Urothelium cell line (cell line): ENCODE data around the gene FUCA2.

ENCODE experiments used
- DNase-seq: peaks from one replicate; pipeline ENCODE4 v3.0.0; 2011; ENCODE audit warnings: low spot score, mixed read lengths
- FAIRE-seq: peaks from 2 replicates; lab custom pipeline; 2011; peaks lifted over from hg19 to GRCh38; lab: Jason Lieb, UNC

FUCA2 gene

GRCh38 chr6:143510991-143511891 is at the start of gene FUCA2:
TSS of gene FUCA2 (minus strand) at chr6:143511720. CDS start at chr6:143511634, 86 bp downstream.
- DNase-seq (peak; percentile 84), FAIRE-seq (peak; percentile 13)

- FAIRE-seq, result no peak
- DNase-seq, result no peak
Observed at GRCh38 chr6:143561105-143561704, 49.7 kb upstream of the FUCA2 start.

GRCh38 chr6:143559051-143559660 is 47.6 kb upstream of the FUCA2 start:
- FAIRE-seq, result no peak
- DNase-seq, result no peak

- no peak for FAIRE-seq
- DNase-seq, result peak; percentile 25
Observed at GRCh38 chr6:143556529-143556928, 45.0 kb upstream of the FUCA2 start.

DNA sequence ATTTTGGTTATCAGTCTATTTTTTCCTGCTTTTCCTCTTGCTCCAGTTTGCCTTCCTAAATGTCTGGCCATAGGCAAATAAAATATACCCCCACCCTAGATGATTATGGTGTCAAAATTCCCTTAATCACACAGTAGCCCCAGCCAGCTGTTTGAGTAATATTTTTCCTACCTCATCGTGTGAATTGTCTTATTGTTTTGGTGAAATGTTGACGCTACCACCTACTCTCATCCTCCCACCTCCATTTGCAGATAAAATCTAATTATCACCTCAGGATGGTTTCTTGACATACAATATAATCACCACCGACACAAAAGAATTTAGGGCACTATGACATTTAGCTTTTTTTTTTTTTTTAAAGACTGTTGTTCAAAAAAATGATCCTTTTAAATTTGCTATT is 44.1 kb upstream of the FUCA2 start:
- FAIRE-seq (no peak), DNase-seq (no peak)

GRCh38 chr6:143555071-143555492 is 43.6 kb upstream of the FUCA2 start:
- FAIRE-seq (no peak), DNase-seq (no peak)

DNA sequence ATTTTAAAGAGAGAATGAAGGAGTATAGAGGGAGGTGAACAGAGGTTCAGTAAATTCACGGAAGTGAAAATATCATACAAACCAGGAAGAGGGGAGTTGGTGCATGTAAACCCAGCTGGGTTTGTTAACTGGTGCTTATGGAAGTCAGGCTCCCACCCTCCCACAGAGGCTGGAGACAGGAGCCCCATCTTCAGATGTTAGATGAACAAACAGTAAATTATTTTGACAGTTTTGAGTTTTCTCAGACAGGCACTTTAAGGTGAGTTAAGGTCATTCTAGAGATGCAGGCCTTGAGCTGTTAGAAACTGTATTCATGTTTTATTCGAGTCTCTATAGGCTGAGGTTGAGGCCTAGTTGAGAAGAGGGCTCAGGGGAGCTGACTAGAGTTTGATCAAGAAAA is 41.8 kb upstream of the FUCA2 start:
- DNase-seq (no peak), FAIRE-seq (no peak)

GRCh38 chr6:143549949-143550268 is 38.4 kb upstream of the FUCA2 start:
- DNase-seq, result no peak
- no peak for FAIRE-seq

GRCh38 chr6:143549221-143549948 is 37.9 kb upstream of the FUCA2 start:
- FAIRE-seq, result no peak
- no peak for DNase-seq

DNA sequence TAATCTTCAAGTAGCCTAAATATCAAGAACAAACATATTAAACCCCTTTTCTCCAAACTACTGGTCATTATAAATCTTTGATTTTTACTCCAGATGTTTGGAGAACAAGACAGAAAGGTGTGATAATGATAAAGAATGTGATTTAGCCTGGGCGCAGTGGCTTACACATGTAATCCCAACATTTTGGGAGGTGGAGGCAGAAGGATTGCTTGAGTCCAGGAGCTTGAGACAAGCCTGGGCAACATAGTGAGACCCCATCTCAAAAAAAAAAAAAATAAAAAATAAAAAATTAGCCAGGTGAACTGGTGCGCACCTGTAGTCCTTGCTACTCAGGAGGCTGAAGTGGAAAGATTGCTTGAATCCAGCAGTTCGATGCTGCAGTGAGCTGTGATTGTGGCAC is 35.1 kb upstream of the FUCA2 start:
- no peak for DNase-seq
- FAIRE-seq, result no peak

GRCh38 chr6:143545976-143546547 is 34.5 kb upstream of the FUCA2 start:
- no peak for DNase-seq
- no peak for FAIRE-seq

GRCh38 chr6:143545165-143545564 is 33.6 kb upstream of the FUCA2 start:
- FAIRE-seq (no peak), DNase-seq (no peak)

GRCh38 chr6:143544011-143544696 is 32.6 kb upstream of the FUCA2 start:
- DNase-seq (no peak), FAIRE-seq (no peak)

DNA sequence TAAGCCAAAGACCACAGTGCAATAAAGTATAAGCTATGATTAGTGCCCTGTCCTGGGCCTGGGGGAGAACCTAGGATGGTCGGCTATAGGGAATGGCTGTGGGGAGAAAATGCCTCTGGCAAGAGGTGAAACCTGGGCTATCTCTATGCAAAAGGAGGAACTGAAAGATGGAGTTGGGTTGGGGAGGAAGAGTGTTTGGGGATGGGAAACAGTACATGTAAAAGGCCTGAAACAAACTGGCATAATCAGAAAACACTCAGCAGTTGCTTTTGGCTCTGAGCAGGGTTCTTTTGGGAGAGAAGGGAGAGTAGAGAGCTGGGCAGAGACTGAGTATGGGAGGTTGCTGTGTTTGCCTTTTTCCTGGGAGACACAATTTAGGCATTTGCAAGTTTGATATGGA is 31.9 kb upstream of the FUCA2 start:
- FAIRE-seq (no peak), DNase-seq (no peak)

- FAIRE-seq (no peak), DNase-seq (no peak)
Observed at GRCh38 chr6:143542888-143543287, 31.4 kb upstream of the FUCA2 start.

DNA sequence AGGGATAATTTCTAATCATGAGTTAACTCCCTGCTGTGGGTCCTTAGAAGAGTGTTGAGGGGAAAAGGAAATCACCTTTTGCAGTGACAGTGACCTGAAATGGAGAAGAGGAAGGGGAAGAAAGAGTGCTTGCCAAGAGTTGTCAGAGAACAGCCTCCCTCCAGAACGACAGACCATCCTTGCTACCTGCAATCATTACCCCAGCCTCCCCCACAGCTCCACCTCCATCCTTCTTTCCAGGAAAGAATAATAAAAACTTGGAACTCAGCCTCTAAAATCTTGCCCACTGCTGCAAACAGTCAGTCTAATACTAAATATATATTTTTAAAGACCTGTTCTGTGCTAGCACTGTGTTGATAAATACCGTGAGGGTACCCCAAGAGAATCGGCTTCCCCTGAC is 28.7 kb upstream of the FUCA2 start:
- DNase-seq, result no peak
- no peak for FAIRE-seq

DNA sequence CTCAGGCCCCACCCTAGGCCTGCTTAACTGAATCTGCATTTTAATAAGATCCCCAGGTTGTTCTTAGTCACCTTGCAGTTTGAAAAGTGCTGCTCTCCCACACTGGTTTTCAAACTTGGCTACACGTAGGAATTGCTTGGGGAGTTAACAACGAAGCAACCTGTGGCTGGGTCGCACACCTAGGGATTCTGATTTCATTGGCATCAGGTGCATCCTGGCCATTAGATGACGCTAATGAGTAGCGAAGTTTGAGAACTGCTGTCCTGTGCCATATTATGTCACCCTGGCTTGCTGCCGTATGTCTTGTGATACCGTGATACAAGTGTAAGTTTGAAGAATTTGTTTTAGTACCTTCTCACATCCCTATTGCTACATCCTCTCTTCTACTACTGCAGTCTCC is 28.2 kb upstream of the FUCA2 start:
- FAIRE-seq (no peak), DNase-seq (no peak)

DNA sequence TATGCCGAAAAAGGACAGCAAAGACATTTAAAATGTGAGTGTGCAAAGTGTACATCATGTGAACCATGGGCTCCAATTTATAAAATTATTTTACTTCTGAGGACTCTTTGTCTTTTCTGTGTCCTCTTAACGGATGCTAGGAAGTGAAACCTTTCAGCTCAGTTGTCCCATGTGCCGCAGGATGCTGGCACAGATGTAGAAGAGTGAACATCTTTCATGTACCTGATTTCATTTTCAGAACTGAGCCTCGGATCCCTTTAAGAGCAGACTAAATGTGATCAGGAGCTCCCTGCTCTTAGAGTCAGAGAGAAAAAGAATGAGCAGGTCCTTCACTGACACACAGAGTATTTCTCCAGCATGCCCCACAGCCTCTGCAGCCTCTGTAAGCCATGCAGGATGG is 27.6 kb upstream of the FUCA2 start:
- DNase-seq (no peak), FAIRE-seq (no peak)

DNA sequence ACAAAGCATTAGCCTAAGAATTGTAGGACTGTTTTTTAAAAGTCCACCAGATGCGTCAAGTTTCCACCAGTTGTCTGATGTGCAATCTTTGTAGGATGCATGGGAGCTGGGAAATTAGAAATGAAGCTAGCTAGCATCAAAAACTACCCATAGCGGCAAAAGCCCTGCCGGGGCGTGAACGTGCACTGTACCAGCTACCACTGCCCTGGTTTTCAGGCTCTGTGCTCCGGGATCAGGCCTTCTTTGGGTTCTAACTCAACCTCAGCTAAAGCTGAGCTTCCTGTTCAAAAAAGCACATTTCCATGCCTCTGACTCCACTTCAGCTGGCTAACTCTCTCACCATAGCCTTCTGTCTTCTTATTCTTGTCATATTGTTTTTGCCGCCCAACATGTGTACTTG is 26.9 kb upstream of the FUCA2 start:
- FAIRE-seq (no peak), DNase-seq (no peak)

DNA sequence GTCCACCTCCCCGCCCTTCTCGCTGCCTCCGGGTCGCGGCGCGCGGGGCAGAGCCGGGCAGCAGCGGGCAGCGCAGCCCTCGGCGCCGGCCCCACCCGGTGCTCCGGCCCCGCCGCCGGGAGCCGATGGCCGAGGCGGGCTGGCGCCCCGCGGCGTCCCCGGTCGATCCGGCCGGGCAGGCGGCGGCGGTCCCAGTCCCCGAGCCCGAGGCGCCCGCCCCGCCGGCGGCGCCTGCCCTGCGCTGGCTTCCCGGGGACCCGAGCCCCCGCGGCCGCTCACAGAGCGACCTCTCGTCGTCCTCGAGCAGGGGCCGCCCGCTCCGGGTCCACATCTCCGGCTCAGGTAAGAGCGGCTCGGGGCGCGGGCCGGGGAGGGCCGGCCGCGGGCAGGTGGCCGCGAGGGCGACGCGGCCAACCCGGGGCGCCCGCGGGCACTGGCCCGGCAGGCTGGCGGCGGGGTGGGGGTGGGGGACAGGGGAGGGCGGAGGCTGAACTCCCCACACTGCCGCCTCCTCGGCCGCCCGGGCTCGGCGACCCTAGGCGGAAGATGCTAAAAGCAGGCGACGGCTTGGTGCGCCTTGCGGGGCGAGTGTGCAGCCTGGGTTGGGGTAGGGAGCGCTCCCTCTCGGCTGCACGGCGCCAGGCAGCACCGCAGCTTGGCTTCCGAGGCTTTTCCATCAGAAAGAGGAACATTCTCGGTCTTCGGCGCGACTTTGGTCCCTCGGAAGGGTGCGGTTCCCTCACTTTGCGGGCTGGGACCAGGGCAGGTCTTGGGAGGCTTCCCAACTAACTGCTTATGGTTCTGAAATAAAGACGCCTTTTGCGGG is 25.6 kb upstream of the FUCA2 start:
- DNase-seq (peak; percentile 72), FAIRE-seq (no peak)
